Esophagus squamous epithelium (tissue), 4 donors: ENCODE results near the gene OGG1.

Source experiments
- POLR2A ChIP-seq, 4 donors: fragments of 450-650 bp; IDR thresholded peaks; one replicate each; pipeline ENCODE4 v1.6.1; 2017; ENCODE audit warnings: antibody characterized with exemption in 4 of 4, mild to moderate bottlenecking in 4 of 4, moderate library complexity in 3 of 4
- TF ChIP-seq, protein P1 (sequence below), 6 experiments: fragments of 450-650 bp in 4 of 6; fragments of 200-600 bp in 2 of 6; sonication (generic) in 2 of 6; IDR thresholded peaks; one replicate each; pipeline ENCODE4 v1.5.1; 2016 to 2019; ENCODE audit warnings: antibody characterized with exemption in 6 of 6, mild to moderate bottlenecking in 4 of 6, moderate library complexity in 4 of 6

DNA sequence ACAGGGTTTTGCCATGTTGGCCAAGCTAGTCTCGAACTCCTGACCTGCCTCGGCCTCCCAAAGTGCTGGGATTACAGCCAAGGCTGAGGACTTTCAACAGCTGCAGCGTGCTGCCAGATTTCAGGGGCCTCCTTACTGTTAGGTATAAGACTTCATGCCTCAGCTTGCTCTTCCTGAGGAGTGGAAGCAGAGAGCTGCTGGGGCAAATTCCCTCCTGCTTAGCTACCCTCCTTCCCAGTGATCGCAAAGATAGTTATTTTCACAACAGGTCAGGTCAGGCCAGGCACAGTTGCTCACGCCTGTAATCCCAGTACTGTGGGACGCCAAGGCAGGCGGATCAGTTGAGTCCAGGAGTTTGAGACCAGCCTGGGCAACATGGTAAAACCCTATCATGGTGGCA is 48.7 kb upstream of the OGG1 start:
- TF ChIP-seq, protein P1, sequence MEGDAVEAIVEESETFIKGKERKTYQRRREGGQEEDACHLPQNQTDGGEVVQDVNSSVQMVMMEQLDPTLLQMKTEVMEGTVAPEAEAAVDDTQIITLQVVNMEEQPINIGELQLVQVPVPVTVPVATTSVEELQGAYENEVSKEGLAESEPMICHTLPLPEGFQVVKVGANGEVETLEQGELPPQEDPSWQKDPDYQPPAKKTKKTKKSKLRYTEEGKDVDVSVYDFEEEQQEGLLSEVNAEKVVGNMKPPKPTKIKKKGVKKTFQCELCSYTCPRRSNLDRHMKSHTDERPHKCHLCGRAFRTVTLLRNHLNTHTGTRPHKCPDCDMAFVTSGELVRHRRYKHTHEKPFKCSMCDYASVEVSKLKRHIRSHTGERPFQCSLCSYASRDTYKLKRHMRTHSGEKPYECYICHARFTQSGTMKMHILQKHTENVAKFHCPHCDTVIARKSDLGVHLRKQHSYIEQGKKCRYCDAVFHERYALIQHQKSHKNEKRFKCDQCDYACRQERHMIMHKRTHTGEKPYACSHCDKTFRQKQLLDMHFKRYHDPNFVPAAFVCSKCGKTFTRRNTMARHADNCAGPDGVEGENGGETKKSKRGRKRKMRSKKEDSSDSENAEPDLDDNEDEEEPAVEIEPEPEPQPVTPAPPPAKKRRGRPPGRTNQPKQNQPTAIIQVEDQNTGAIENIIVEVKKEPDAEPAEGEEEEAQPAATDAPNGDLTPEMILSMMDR (IDR thresholded peaks at IDR 0.05): no peak
- no peak for TF ChIP-seq POLR2A (IDR thresholded peaks at IDR 0.05)
